MCF 10A (cell line): ENCODE results near the gene HSDL1. TPM values are rescaled to one million over a fixed set of nuclear protein-coding genes. Genes with fewer than 3 reads are reported as not detected.

Source experiments
- BruUV-seq: library from RNA; stranded (reverse); fragments of 400-500 nt; replicated peaks from 2 replicates; lab custom pipeline; 2021; lab: Mats Ljungman, UMichigan
- CTCF ChIA-PET: fragments of 300-600 bp; sonication (Branson Sonifier 250); formaldehyde crosslinking; extraction: SDS; loops from one replicate; lab custom pipeline; 2021; ENCODE audit warnings: antibody characterized with exemption, inconsistent platforms; lab: Yijun Ruan, JAX
- POLR2A ChIA-PET: fragments of 300-600, 350-650 bp; sonication (Branson Sonifier 250); formaldehyde crosslinking; extraction: SDS; loops from one replicate; lab custom pipeline; 2020; ENCODE audit warnings: antibody characterized with exemption, inconsistent platforms; lab: Yijun Ruan, JAX
- DNase-seq: peaks from one replicate; pipeline ENCODE4 v3.0.0-alpha.2; 2018; ENCODE audit not compliant: unreplicated experiment
- H3K27ac Mint-ChIP-seq: one replicate; pipeline ENCODE4 v1.8.0; 2022; ENCODE audit warnings: mild to moderate bottlenecking, low read depth, mixed read lengths; ENCODE audit not compliant: unreplicated experiment
- H3K27me3 Mint-ChIP-seq: one replicate; pipeline ENCODE4 v1.8.0; 2022; ENCODE audit warnings: mixed read lengths; ENCODE audit not compliant: insufficient read depth, unreplicated experiment
- H3K36me3 Mint-ChIP-seq: one replicate; pipeline ENCODE4 v1.8.0; 2022; ENCODE audit warnings: mild to moderate bottlenecking, moderate library complexity, mixed read lengths; ENCODE audit not compliant: insufficient read depth, unreplicated experiment
- H3K4me1 Mint-ChIP-seq: one replicate; pipeline ENCODE4 v1.8.0; 2022; ENCODE audit warnings: mixed read lengths; ENCODE audit not compliant: insufficient read depth, unreplicated experiment
- H3K4me3 Mint-ChIP-seq: one replicate; pipeline ENCODE4 v1.8.0; 2022; ENCODE audit warnings: mild to moderate bottlenecking, moderate library complexity, mixed read lengths; ENCODE audit not compliant: unreplicated experiment
- H3K9me3 Mint-ChIP-seq: one replicate; pipeline ENCODE4 v1.8.0; 2022; ENCODE audit warnings: mixed read lengths; ENCODE audit not compliant: unreplicated experiment
- intact Hi-C: fragments of 100-400 bp; cut with micrococcal nuclease; formaldehyde crosslinking; loops from 2 replicates; pipeline ENCODE4 v1.14.1; 2022
- total RNA-seq: library from RNA; stranded (reverse); gene quantifications from 2 replicates; pipeline ENCODE4 v1.2.3, GENCODE V29; 2022
- TF ChIP-seq, protein P1 (sequence below): fragments of 200-600 bp; IDR thresholded peaks from one replicate; pipeline ENCODE4 v1.8.0; 2022; ENCODE audit warnings: antibody characterized with exemption, mild to moderate bottlenecking; ENCODE audit not compliant: unreplicated experiment

The HSDL1 gene
- total RNA-seq, 1 experiment from 2014 or later: 13.3 TPM

DNA sequence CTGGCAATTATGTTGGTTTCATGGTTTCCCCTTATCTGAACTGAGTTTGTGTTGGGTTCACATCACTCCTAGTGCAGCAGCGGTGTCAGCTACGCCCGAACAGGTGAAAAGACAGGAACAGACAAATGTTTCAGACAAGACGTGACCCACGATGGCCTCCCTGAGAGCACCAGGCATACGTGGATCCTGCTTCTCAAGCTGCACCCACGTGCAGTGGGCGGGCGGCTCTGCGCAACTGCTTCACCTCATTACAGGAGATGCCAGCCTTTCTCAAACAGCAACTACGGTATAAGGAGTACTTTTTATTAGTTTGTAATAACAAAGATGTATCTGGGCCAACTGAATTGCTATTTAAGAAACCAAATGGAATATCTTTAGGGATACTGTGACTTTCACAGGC, 69.6 kb downstream of the HSDL1 start:
- intact Hi-C loops: no loop called here
- Mint-ChIP-seq H3K4me1 (no peaks in the 10 kb centered on the region), H3K36me3 (peaks cover 85% of the 10 kb centered on the region), H3K9me3 (no peaks in the 10 kb centered on the region), H3K4me3 (no peak overlapping the region), H3K27ac (no peak overlapping the region), H3K27me3 (no peaks in the 10 kb centered on the region)
- ChIA-PET POLR2A (interaction anchor here (1.6 kb wide), 1 partner anchor 12 kb away, joined by 3 read pairs; no protein-coding TSS in a partner anchor), CTCF (interaction anchor here (0.8 to 1.6 kb wide), 3 partner anchors 9 to 12 kb away, joined by 3 to 8 read pairs (median 6); no protein-coding TSS in a partner anchor)
- TF ChIP-seq, protein P1, sequence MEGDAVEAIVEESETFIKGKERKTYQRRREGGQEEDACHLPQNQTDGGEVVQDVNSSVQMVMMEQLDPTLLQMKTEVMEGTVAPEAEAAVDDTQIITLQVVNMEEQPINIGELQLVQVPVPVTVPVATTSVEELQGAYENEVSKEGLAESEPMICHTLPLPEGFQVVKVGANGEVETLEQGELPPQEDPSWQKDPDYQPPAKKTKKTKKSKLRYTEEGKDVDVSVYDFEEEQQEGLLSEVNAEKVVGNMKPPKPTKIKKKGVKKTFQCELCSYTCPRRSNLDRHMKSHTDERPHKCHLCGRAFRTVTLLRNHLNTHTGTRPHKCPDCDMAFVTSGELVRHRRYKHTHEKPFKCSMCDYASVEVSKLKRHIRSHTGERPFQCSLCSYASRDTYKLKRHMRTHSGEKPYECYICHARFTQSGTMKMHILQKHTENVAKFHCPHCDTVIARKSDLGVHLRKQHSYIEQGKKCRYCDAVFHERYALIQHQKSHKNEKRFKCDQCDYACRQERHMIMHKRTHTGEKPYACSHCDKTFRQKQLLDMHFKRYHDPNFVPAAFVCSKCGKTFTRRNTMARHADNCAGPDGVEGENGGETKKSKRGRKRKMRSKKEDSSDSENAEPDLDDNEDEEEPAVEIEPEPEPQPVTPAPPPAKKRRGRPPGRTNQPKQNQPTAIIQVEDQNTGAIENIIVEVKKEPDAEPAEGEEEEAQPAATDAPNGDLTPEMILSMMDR: no peak
- no TSS peak for BruUV-seq
- no peak for DNase-seq

DNA sequence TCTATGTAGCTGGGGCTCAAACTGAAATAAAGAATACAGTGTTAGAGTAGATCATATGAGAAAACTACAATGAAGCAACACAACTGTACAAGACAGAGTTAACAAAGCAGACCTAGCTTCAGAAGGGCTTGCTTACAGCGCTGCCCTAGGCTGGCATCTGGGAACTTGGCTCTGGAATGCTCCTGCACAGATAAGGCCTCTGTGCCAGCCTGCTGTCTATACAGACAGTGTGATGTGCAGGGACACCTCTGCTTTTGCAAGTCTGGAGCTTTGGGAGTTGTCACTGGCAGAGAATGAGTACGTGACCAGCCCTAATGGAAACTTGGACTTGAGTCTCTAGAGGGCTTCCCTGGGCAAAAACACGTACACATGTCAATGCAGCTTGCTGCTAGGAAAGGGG, 70.3 kb downstream of the HSDL1 start:
- no peak overlapping the region for H3K27ac Mint-ChIP-seq
- ChIA-PET POLR2A (interaction anchor here (1.6 kb wide), 1 partner anchor 12 kb away, joined by 3 read pairs; no protein-coding TSS in a partner anchor), CTCF (interaction anchor here (0.8 to 1.6 kb wide), 3 partner anchors 8 to 12 kb away, joined by 3 to 8 read pairs (median 6); no protein-coding TSS in a partner anchor)
- no peaks in the 10 kb centered on the region for H3K27me3 Mint-ChIP-seq
- intact Hi-C loops: no loop called here
- no peak for DNase-seq
- no peaks in the 10 kb centered on the region for H3K4me1 Mint-ChIP-seq
- peaks cover 84% of the 10 kb centered on the region for H3K36me3 Mint-ChIP-seq
- H3K9me3 Mint-ChIP-seq: no peaks in the 10 kb centered on the region
- BruUV-seq: no TSS peak
- TF ChIP-seq, protein P1: no peak
- H3K4me3 Mint-ChIP-seq: no peak overlapping the region

Other genes starting within 250 kb of the HSDL1 start
- gene MLYCD, start 246.1 kb downstream of the HSDL1 start, total RNA-seq: 2.5 and 3.3 TPM in 2 replicates
- gene OSGIN1, start 191.9 kb downstream of the HSDL1 start, total RNA-seq: 3.7 and 6.3 TPM in 2 replicates
- 2.3 and 3.6 TPM in 2 replicates for gene NECAB2, start 176.9 kb downstream of the HSDL1 start, total RNA-seq
- gene SLC38A8, start 102.4 kb downstream of the HSDL1 start, total RNA-seq: not detected in 2 replicates
- 63.6 and 75.1 TPM in 2 replicates for gene MBTPS1, start 28.2 kb downstream of the HSDL1 start, total RNA-seq
- gene DNAAF1, start 131 bp upstream of the HSDL1 start, total RNA-seq: not detected in 2 replicates
- 29.3 and 35.1 TPM in 2 replicates for gene TAF1C, start 41.9 kb upstream of the HSDL1 start, total RNA-seq
- not detected in 2 replicates for gene ADAD2, start 46.0 kb upstream of the HSDL1 start, total RNA-seq
- gene KCNG4, start 94.8 kb upstream of the HSDL1 start, total RNA-seq: not detected in 2 replicates
- gene WFDC1, start 149.7 kb upstream of the HSDL1 start, total RNA-seq: not detected in 2 replicates
- not detected in 2 replicates for gene ATP2C2, start 223.4 kb upstream of the HSDL1 start, total RNA-seq